GM19455 (cell line): Measurements from ENCODE around the gene AKAP9.
"Not testable (repeated sequence)": the region's sequence is repeated elsewhere in the genome, so short reads cannot be mapped to it uniquely, and the experiment has no call there.

Experiments
- ATAC-seq: cut with Tn5 transposase; IDR thresholded peaks from one replicate; pipeline ENCODE4 v1.9.1; 2021; ENCODE audit not compliant: unreplicated experiment

The AKAP9 gene

DNA sequence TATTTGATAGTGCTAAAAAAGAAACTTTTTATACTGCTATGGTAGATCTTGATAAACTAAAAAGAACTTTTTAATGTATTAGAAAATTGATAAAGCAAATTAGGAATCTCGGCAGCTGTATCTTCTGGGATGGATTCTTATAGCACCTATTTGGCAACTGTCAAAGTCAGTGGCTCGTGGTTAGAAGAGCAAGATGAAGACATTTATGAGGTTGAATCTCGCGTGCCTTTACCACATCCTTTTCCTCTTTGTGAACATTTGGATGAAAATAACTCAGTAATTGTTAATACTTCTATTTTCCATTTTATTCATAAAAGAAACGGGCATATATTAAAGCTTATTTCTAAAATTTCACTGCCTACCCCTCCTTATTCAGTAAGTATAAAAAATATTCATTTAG is 117.4 kb downstream of the AKAP9 start:
- ATAC-seq: no peak

GRCh38 chr7:92058899-92059298 is 118.2 kb downstream of the AKAP9 start:
- no peak for ATAC-seq

- ATAC-seq: no peak
Observed at GRCh38 chr7:92061154-92061553, 120.5 kb downstream of the AKAP9 start.

GRCh38 chr7:92064438-92065029 is 123.9 kb downstream of the AKAP9 start:
- ATAC-seq: no peak

DNA sequence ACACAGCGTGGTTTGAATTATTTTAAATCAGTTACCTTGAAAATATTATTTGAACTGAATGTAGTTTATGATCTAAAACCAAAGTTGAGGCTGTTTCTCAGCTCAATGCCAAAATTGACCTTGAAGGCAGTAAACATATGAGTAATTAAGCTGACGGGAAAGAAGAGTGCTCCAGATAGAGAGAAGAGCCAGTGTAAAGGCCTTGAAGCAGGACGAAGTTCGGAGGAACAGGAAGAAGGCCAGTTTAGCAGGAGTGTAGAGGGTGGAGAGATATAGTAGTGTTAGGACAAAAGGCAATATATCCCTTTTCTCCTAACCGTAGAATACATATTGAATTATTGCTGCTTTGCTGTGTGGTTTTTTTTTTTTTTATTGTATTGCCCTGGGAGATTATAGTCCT is 130.4 kb downstream of the AKAP9 start:
- no peak for ATAC-seq

GRCh38 chr7:92072121-92072520 is 131.5 kb downstream of the AKAP9 start:
- no peak for ATAC-seq

GRCh38 chr7:92072708-92073107 is 132.0 kb downstream of the AKAP9 start:
- no peak for ATAC-seq

GRCh38 chr7:92075455-92076158 is 134.9 kb downstream of the AKAP9 start:
- ATAC-seq: peak; percentile 83

DNA sequence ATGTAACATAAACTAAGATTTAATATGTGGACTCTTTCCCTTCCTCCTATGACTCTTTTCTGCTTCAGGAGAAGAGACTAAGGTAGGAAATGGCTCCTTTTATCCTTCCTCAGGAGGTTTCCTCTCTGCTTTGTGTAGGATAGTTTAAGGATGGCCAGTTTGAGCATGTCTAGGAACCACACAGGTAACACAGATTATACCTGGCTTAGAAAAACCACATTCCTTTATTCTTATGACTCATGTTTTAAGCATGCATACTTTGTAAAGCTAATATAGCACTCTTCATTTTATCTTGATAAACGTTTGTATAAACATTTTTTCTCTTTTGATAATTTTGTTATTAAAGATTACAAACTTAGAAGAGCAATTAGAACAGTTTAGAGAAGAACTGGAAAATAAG is 135.8 kb downstream of the AKAP9 start:
- no peak for ATAC-seq

- ATAC-seq: not testable (repeated sequence)
Observed at GRCh38 chr7:92083922-92084321, 143.3 kb downstream of the AKAP9 start.

DNA sequence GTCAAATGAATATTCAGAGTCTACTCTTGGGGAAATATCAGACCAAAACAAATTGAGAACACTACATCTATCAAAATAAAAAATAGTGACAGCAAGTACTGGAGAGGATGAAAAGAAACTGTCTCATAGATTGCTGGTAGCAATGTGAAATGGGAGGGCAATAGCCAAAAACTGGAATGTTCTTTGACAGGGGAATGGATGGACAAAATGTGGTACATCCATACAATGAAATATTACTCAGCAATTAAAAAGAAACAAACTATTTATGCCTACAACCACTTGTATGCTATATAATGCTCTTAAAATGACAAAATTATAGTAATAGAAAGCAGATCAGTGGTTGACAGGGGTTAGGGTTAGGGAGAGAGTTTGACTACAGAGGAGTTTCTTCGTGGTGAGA is 147.6 kb downstream of the AKAP9 start:
- ATAC-seq: no peak

GRCh38 chr7:92092210-92092609 is 151.5 kb downstream of the AKAP9 start:
- no peak for ATAC-seq

- ATAC-seq: no peak
Observed at GRCh38 chr7:92095380-92095779, 154.7 kb downstream of the AKAP9 start.

DNA sequence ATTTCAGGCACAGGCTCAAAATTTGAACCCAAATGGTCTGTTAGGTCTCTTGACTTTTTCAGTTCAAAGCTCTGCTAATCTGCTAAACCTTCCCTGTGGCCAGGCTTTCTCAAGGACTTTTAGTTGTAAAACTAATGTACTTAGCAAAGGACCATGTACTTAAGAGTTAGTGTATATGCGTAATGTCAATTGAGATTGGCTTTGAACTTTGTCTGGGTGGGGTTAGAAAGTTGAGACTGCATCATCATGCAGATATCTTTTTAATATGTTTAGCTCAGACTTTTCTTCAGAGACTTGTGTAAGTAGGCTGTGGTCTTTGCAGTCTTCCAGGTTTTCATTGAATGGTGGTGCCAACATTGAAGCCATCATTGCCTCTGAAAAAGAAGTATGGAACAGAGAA is 159.9 kb downstream of the AKAP9 start:
- ATAC-seq: no peak

DNA sequence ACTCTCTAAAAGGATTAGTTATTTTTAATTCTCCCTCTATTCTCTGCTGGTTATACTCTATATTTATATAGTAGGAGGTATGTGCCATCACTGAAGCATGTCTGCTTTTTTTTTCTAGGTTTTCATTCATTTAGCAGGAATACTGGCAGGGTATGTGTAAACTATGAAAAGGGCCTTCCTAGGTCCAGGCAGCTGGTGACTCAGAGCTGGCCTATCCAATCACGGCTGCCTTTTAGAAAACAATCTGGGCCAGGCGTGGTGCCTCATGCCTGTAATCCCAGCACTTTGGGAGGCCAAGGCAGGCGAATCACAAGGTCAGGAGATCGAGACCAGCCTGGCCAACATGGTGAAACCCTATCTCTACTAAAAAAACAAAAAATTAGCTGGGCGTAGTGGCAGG is 162.2 kb downstream of the AKAP9 start:
- not testable (repeated sequence) for ATAC-seq

GRCh38 chr7:92108821-92109220 is 168.2 kb downstream of the AKAP9 start:
- ATAC-seq: no peak

GRCh38 chr7:92110857-92111256 is 170.2 kb downstream of the AKAP9 start:
- ATAC-seq: no peak

DNA sequence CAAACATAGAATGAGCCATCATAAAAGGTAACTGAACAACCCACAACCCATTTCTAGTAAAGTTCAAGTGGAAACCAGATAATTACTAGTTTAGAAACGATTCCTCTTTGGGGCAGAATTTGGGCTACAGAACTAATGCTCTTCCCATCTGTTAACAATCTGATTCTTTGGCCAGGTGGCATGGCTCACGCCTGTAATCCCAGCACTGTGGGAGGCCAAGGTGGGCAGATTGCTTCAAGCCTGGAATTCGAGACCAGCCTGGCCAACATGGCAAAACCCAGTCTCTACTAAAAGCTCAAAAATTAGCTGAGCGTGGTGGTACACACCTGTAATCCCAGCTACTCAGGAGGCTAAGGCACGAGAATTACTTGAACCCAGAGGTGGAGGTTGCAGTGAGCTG is 175.2 kb downstream of the AKAP9 start:
- ATAC-seq: no peak

- no peak for ATAC-seq
Observed at GRCh38 chr7:92116949-92117348, 176.3 kb downstream of the AKAP9 start.

DNA sequence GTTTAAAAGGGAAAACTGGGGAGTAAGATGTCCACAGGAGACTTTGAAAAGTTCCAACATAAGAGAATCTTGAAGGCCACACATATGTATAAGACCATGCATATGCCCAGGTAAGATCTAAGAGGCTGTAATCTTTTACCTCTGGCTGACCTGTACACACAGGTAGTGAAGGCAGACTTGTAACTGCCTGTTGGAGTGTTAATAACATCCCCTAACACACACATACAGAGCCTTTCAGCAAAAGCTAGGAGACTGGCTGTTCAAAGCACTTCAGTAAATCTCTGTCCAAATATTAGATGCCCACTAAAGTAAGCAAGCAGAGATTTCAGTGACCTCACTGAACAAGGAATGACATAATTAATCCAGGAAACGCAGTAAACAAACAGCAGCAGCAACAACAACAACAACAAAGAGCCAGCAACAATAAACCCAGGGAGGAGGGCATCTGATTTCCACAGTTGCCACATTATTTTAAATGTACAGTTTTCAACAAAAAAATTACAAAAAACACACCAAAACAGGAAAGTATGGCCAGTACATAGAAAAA is 178.6 kb downstream of the AKAP9 start:
- no peak for ATAC-seq

DNA sequence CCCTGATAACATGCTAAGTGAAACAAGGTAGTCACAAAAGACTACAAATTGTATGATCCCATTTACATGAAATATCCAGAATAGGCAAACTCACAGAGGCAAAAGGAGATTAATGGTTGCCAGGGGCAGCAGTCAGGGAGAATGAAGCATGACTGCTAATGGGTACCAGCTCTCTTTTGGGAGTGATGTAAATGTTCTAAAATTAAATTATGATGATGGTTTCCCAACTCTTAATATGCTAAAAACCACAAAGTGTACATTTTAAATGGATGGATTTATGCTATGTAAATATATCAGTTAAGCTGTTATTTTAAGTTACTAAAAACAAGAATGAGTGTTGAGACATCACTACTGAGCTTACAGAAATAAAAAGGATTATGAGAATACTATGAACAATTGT is 181.0 kb downstream of the AKAP9 start:
- ATAC-seq: no peak

DNA sequence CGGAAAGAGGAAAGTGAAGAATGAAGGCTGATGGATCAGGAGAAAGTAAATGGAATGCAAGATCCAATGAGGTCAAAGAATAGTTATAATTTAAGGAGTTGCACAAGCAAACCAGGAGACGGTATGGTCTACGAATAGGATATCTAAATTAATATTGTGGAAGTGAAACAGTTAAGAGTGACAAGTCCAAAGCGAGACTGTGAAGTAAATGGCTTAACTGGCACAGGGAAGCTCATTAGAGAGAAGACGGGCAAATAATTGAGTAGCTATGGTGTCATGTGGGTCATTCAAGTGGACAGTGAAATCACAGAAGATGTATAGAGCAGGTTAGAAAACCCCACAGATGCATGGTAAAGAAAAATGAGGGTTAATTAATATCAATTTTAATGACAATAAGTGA is 190.4 kb downstream of the AKAP9 start:
- no peak for ATAC-seq
